H1 (cell line): Measurements from ENCODE around the gene CSAD. TPM values are rescaled to one million over a fixed set of nuclear protein-coding genes. Genes with fewer than 3 reads are reported as not detected.

Experiments used
- polyA plus RNA-seq, 7 experiments: library from polyadenylated mRNA; depleted of rRNA in 3 of 7; stranded (reverse) in 5 of 7; unstranded in 2 of 7; fragments of >200 nt in 5 of 7; fragments of 200-250 nt in 2 of 7; gene quantifications; 1 replicate in 5 of 7; 2 replicates in 1 of 7; 4 replicates in 1 of 7; pipeline versions ENCODE4 v1.2.1 to v1.2.3, GENCODE V29; 2011 to 2013; ENCODE audit warnings: missing spikeins in 2 of 7, mixed read lengths in 2 of 7
- total RNA-seq: library from RNA; stranded (reverse); fragmentation: NEBNext Ultra II Directional; extraction: Animal tissue kit (Norgen Biotek cat#: 25700); gene quantifications from 2 replicates; pipeline ENCODE4 v1.2.1, GENCODE V29; 2021
- TF ChIP-seq, protein P1 (sequence below): IDR thresholded peaks from 2 replicates; pipeline ENCODE4 v1.6.1; 2012; ENCODE audit warnings: low read length, inconsistent platforms

Gene CSAD
- total and polyA plus RNA-seq, 2 of the 8 experiments (the other 6 are each of a cell fraction or from before 2014, with no cell fraction given), result 8.8 to 11.3 TPM

DNA sequence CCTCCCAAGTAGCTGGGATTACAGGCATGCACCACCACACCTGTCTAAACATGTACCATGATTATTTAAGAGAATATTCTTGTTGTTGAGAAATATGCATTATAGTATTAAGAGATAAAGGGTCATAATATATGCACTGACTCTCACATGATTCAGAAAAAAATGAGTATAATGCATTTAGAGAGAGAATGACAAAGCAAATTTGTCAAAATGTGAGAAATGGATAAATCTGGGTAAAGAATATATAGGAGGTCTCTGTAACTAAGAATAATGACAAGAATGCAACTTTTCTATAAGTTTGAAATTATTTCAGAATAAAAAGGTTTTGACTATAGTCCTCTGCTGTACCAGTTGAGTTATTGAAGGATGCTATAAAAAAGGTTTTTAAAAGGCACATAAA lies 28.3 kb downstream of the CSAD start (continued):
- TF ChIP-seq, protein P1, sequence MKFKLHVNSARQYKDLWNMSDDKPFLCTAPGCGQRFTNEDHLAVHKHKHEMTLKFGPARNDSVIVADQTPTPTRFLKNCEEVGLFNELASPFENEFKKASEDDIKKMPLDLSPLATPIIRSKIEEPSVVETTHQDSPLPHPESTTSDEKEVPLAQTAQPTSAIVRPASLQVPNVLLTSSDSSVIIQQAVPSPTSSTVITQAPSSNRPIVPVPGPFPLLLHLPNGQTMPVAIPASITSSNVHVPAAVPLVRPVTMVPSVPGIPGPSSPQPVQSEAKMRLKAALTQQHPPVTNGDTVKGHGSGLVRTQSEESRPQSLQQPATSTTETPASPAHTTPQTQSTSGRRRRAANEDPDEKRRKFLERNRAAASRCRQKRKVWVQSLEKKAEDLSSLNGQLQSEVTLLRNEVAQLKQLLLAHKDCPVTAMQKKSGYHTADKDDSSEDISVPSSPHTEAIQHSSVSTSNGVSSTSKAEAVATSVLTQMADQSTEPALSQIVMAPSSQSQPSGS, result no peak
